SK-N-SH treated with all-trans-retinoic acid at 6 μM for 48 hours (cell line): ENCODE data around the gene GNB4.

Experiments
- ATAC-seq: fragments of 200-7000 bp; cut with Tn5 transposase; 3 replicates; pipeline ENCODE4 v1.9.1; 2020; ENCODE audit warnings: mild to moderate bottlenecking, moderate library complexity
- ARNTL ChIP-seq: fragments of 450-650 bp; formaldehyde crosslinking; IDR thresholded peaks from 2 replicates; pipeline ENCODE4 v1.5.0; 2020; ENCODE audit warnings: low read depth, mild to moderate bottlenecking, moderate library complexity, borderline replicate concordance
- BACH2 ChIP-seq: fragments of 250-450 bp; sonication (Bioruptor Pico); IDR thresholded peaks from 2 replicates; pipeline ENCODE4 v1.9.0; 2021; ENCODE audit warnings: mild to moderate bottlenecking, borderline replicate concordance
- CREB5 ChIP-seq: fragments of 250-450 bp; sonication (Bioruptor Pico); IDR thresholded peaks from 2 replicates; pipeline ENCODE4 v1.5.1; 2020; ENCODE audit warnings: low read depth, mild to moderate bottlenecking, moderate library complexity
- CSDC2 ChIP-seq: fragments of 250-450 bp; sonication (Bioruptor Pico); IDR thresholded peaks from 2 replicates; pipeline ENCODE4 v1.5.0; 2020; ENCODE audit warnings: mild to moderate bottlenecking, moderate library complexity
- ESRRG ChIP-seq: fragments of 250-450 bp; sonication (Bioruptor Pico); IDR thresholded peaks from 2 replicates; pipeline ENCODE4 v1.6.1; 2021; ENCODE audit warnings: mild to moderate bottlenecking
- GLIS3 ChIP-seq: fragments of 250-450 bp; sonication (Bioruptor Pico); IDR thresholded peaks from 2 replicates; pipeline ENCODE4 v1.5.0; 2020; ENCODE audit warnings: mild to moderate bottlenecking, moderate library complexity
- ISL1 ChIP-seq: fragments of 250-450 bp; sonication (Bioruptor Pico); IDR thresholded peaks from 2 replicates; pipeline ENCODE4 v2.1.2; 2022; ENCODE audit warnings: mild to moderate bottlenecking, moderate library complexity
- OSR1 ChIP-seq: fragments of 250-450 bp; sonication (Bioruptor Pico); IDR thresholded peaks from 2 replicates; pipeline ENCODE4 v1.8.0; 2022; ENCODE audit warnings: moderate library complexity, mild to moderate bottlenecking, inconsistent platforms
- PATZ1 ChIP-seq: fragments of 250-450 bp; sonication (Bioruptor Pico); IDR thresholded peaks from 2 replicates; pipeline ENCODE4 v1.8.0; 2020; ENCODE audit warnings: mild to moderate bottlenecking, moderate library complexity, borderline replicate concordance
- POU6F1 ChIP-seq: fragments of 250-450 bp; sonication (Bioruptor Pico); IDR thresholded peaks from 2 replicates; pipeline ENCODE4 v1.8.0; 2021; ENCODE audit warnings: low read depth, mild to moderate bottlenecking, moderate library complexity, borderline replicate concordance
- PPARA ChIP-seq: fragments of 250-450 bp; sonication (Bioruptor Pico); IDR thresholded peaks from 2 replicates; pipeline ENCODE4 v1.5.0; 2020; ENCODE audit warnings: mild to moderate bottlenecking, borderline replicate concordance
- RARB ChIP-seq: fragments of 250-450 bp; sonication (Bioruptor Pico); IDR thresholded peaks from 2 replicates; pipeline ENCODE4 v1.8.0; 2021; ENCODE audit warnings: mild to moderate bottlenecking, moderate library complexity
- SNAI2 ChIP-seq: fragments of 250-450 bp; sonication (Bioruptor Pico); IDR thresholded peaks from 2 replicates; pipeline ENCODE4 v1.5.0; 2020; ENCODE audit warnings: mild to moderate bottlenecking, moderate library complexity
- TCF4 ChIP-seq: fragments of 250-450 bp; sonication (Bioruptor Pico); IDR thresholded peaks from 2 replicates; pipeline ENCODE4 v1.8.0; 2021; ENCODE audit warnings: mild to moderate bottlenecking, moderate library complexity, borderline replicate concordance
- TOX ChIP-seq: fragments of 250-450 bp; sonication (Bioruptor Pico); IDR thresholded peaks from 2 replicates; pipeline ENCODE4 v1.8.0; 2021; ENCODE audit warnings: mild to moderate bottlenecking, moderate library complexity, borderline replicate concordance
- TSHZ2 ChIP-seq: fragments of 250-450 bp; sonication (Bioruptor Pico); IDR thresholded peaks from 2 replicates; pipeline ENCODE4 v1.5.0; 2020; ENCODE audit warnings: mild to moderate bottlenecking, moderate library complexity
- ZC3H10 ChIP-seq: fragments of 250-450 bp; sonication (Bioruptor Pico); IDR thresholded peaks from 2 replicates; pipeline ENCODE4 v1.5.1; 2021; ENCODE audit warnings: mild to moderate bottlenecking, moderate library complexity
- ZFP3 ChIP-seq: fragments of 250-450 bp; sonication (Bioruptor Pico); IDR thresholded peaks from 2 replicates; pipeline ENCODE4 v1.5.0; 2020; ENCODE audit warnings: mild to moderate bottlenecking, moderate library complexity
- ZFP30 ChIP-seq: fragments of 450-650 bp; formaldehyde crosslinking; IDR thresholded peaks from 2 replicates; pipeline ENCODE4 v1.5.0; 2022; ENCODE audit warnings: mild to moderate bottlenecking, moderate library complexity
- ZNF565 ChIP-seq: fragments of 450-650 bp; formaldehyde crosslinking; conservative IDR thresholded peaks from 2 replicates; pipeline ENCODE4 v1.5.0; 2020; ENCODE audit warnings: low read depth, mild to moderate bottlenecking, moderate library complexity
- ZNF70 ChIP-seq: fragments of 450-650 bp; formaldehyde crosslinking; IDR thresholded peaks from 2 replicates; pipeline ENCODE4 v1.5.0; 2020; ENCODE audit warnings: mild to moderate bottlenecking, moderate library complexity
- ZNF8 ChIP-seq: fragments of 450-650 bp; formaldehyde crosslinking; IDR thresholded peaks from 2 replicates; pipeline ENCODE4 v1.5.0; 2020; ENCODE audit warnings: mild to moderate bottlenecking, moderate library complexity

Gene GNB4

GRCh38 chr3:179482857-179483256, 31.6 kb upstream of the GNB4 start:
- TF ChIP-seq TSHZ2 (CRISPR knock-in tag) (no peak), RARB (no peak), ZNF70 (CRISPR knock-in tag) (no peak), PPARA (CRISPR knock-in tag) (no peak), ZNF8 (no peak)
- TF ChIP-seq, all 23 proteins: peak for 0
- ATAC-seq = no peak

- no peak for ATAC-seq
- no peak for TF ChIP-seq ZNF8
- TF ChIP-seq ZC3H10 (CRISPR knock-in tag) = no peak
- no peak for TF ChIP-seq GLIS3 (CRISPR knock-in tag)
- no peak for TF ChIP-seq TSHZ2 (CRISPR knock-in tag)
- TF ChIP-seq POU6F1 (CRISPR knock-in tag) = no peak
- no peak for TF ChIP-seq OSR1 (CRISPR knock-in tag)
- TF ChIP-seq ISL1 (CRISPR knock-in tag) = no peak
- TF ChIP-seq BACH2 (CRISPR knock-in tag) = no peak
- no peak for TF ChIP-seq ZNF565 (CRISPR knock-in tag)
- no peak for TF ChIP-seq ZNF70 (CRISPR knock-in tag)
- TF ChIP-seq CREB5 = no peak
- TF ChIP-seq TOX (CRISPR knock-in tag) = no peak
- no peak for TF ChIP-seq PATZ1 (CRISPR knock-in tag)
- no peak for TF ChIP-seq CSDC2 (CRISPR knock-in tag)
- no peak for TF ChIP-seq SNAI2 (CRISPR knock-in tag)
- no peak for TF ChIP-seq ESRRG (CRISPR knock-in tag)
- no peak for TF ChIP-seq TCF4 (CRISPR knock-in tag)
Observed at GRCh38 chr3:179476215-179476614, 24.9 kb upstream of the GNB4 start.

- ATAC-seq = peak; percentile 34; the same call in 1 of the 3 replicates
- TF ChIP-seq ISL1 (CRISPR knock-in tag) = no peak
- no peak for TF ChIP-seq ZFP3
- no peak for TF ChIP-seq ZNF8
- no peak for TF ChIP-seq ZFP30
- TF ChIP-seq SNAI2 (CRISPR knock-in tag) = no peak
- TF ChIP-seq BACH2 (CRISPR knock-in tag) = no peak
- no peak for TF ChIP-seq PATZ1 (CRISPR knock-in tag)
- no peak for TF ChIP-seq TCF4 (CRISPR knock-in tag)
- no peak for TF ChIP-seq POU6F1 (CRISPR knock-in tag)
- TF ChIP-seq GLIS3 (CRISPR knock-in tag) = no peak
- TF ChIP-seq ZNF565 (CRISPR knock-in tag) = no peak
- no peak for TF ChIP-seq ARNTL (CRISPR knock-in tag)
- no peak for TF ChIP-seq ZNF70 (CRISPR knock-in tag)
- no peak for TF ChIP-seq TOX (CRISPR knock-in tag)
Observed at GRCh38 chr3:179474480-179474879, 23.2 kb upstream of the GNB4 start.
